Endothelial cell of umbilical vein (primary cell): ENCODE measurements around the gene TLR9. TPM values are rescaled to one million over a fixed set of nuclear protein-coding genes. Genes with fewer than 3 reads are reported as not detected.

Experiments used
- BruUV-seq: library from RNA; stranded (reverse); fragments of 400-500 nt; replicated peaks from 2 replicates; lab custom pipeline; 2021; lab: Mats Ljungman, UMichigan
- CTCF ChIA-PET: fragments of 300-600, 350-600 bp; sonication (Branson Sonifier 250); formaldehyde crosslinking; loops from one replicate; lab custom pipeline; 2021; ENCODE audit warnings: antibody characterized with exemption, inconsistent platforms; lab: Charles Lee
- POLR2A ChIA-PET: fragments of 300-600, 350-600 bp; sonication (Branson Sonifier 250); formaldehyde crosslinking; loops from one replicate; lab custom pipeline; 2021; ENCODE audit warnings: antibody characterized with exemption, inconsistent platforms; lab: Charles Lee
- DNase-seq: peaks from one replicate; pipeline ENCODE4 v3.0.0-alpha.2; 2011; ENCODE audit warnings: low read depth, low spot score
- FAIRE-seq: peaks from 2 replicates; lab custom pipeline; 2011; peaks lifted over from hg19 to GRCh38; lab: Jason Lieb, UNC
- H2AFZ ChIP-seq: 2 replicates; pipeline ENCODE4 v1.6.0; 2012; ENCODE audit warnings: low read depth, low read length, control low read depth, inconsistent platforms
- H3K27ac ChIP-seq: 2 replicates; pipeline ENCODE4 v1.5.1; 2011; ENCODE audit warnings: low read depth, mild to moderate bottlenecking, control low read depth, low read length, moderate library complexity; ENCODE audit not compliant: insufficient read depth
- H3K27me3 ChIP-seq, 2 experiments: 2 replicates each; pipeline versions ENCODE4 v1.6.0 to v1.6.1; 2011; ENCODE audit warnings: low read length in 2 of 2, mixed read lengths in 1 of 2; ENCODE audit not compliant: control insufficient read depth in 2 of 2, insufficient read depth in 2 of 2
- H3K36me3 ChIP-seq, 2 experiments: 2 replicates in 1 of 2; 3 replicates in 1 of 2; pipeline ENCODE4 v1.5.1; 2011; ENCODE audit warnings: low read length in 2 of 2, mild to moderate bottlenecking in 1 of 2, moderate library complexity in 1 of 2; ENCODE audit not compliant: control insufficient read depth in 2 of 2, insufficient read depth in 2 of 2; ENCODE audit errors: extremely low read depth in 1 of 2
- H3K4me1 ChIP-seq: 3 replicates; pipeline ENCODE4 v1.5.1; 2011; ENCODE audit warnings: mild to moderate bottlenecking, low read length; ENCODE audit not compliant: control insufficient read depth, insufficient read depth; ENCODE audit errors: extremely low read depth
- H3K4me2 ChIP-seq: 2 replicates; pipeline ENCODE4 v1.6.1; 2011; ENCODE audit warnings: low read length, control low read depth, mixed read lengths; ENCODE audit not compliant: insufficient read depth
- H3K4me3 ChIP-seq, 3 experiments: fragments of 200-600 bp in 1 of 3; sonication (generic), shearing (Covaris generic) in 1 of 3; replicated peaks in 1 of 3; 2 replicates each; pipeline ENCODE4 v1.5.1; 2011 to 2016; ENCODE audit warnings: control low read depth in 3 of 3, low read length in 3 of 3, mild to moderate bottlenecking in 2 of 3, inconsistent platforms in 1 of 3, low read depth in 1 of 3, moderate library complexity in 1 of 3; ENCODE audit not compliant: insufficient read depth in 1 of 3
- H3K79me2 ChIP-seq: 2 replicates; pipeline ENCODE4 v1.6.0; 2012; ENCODE audit warnings: low read length, inconsistent platforms; ENCODE audit not compliant: control insufficient read depth, insufficient read depth
- H3K9ac ChIP-seq: replicated peaks from 2 replicates; pipeline ENCODE3; 2011; ENCODE audit warnings: low read length, control low read depth; ENCODE audit not compliant: insufficient read depth; ENCODE audit errors: extremely low read depth
- H3K9me1 ChIP-seq: replicated peaks from 3 replicates; pipeline ENCODE4 v1.6.0; 2011; ENCODE audit warnings: mild to moderate bottlenecking, low read length; ENCODE audit not compliant: control insufficient read depth, insufficient read depth; ENCODE audit errors: extremely low read depth
- H3K9me3 ChIP-seq: replicated peaks from 2 replicates; pipeline ENCODE4 v1.5.1; 2012; ENCODE audit warnings: low read length, inconsistent platforms; ENCODE audit not compliant: control insufficient read depth, insufficient read depth
- H4K20me1 ChIP-seq: replicated peaks from 2 replicates; pipeline ENCODE3; 2011; ENCODE audit warnings: mild to moderate bottlenecking, low read length; ENCODE audit not compliant: control insufficient read depth, insufficient read depth; ENCODE audit errors: extremely low read depth
- GATA2 ChIP-seq: IDR thresholded peaks from 2 replicates; pipeline ENCODE4 v1.7.0; 2011; ENCODE audit warnings: low read depth, mild to moderate bottlenecking, moderate library complexity, mixed read lengths, low read length; ENCODE audit not compliant: insufficient read length, insufficient read depth
- MYC ChIP-seq: IDR thresholded peaks from one replicate; pipeline ENCODE4 v1.6.1; 2011; ENCODE audit warnings: mild to moderate bottlenecking, low read depth, low read length
- POLR2AphosphoS5 ChIP-seq: IDR thresholded peaks from 2 replicates; pipeline ENCODE4 v1.6.1; 2012; ENCODE audit warnings: low read depth, mild to moderate bottlenecking, control low read depth, low read length, moderate library complexity; ENCODE audit not compliant: insufficient read depth
- dilution Hi-C: fragments of 300-500 bp; cut with MboI; formaldehyde crosslinking; loops from one replicate; pipeline ENCODE4 v1.15.0; 2019; ENCODE audit warnings: low sequenced_read_pairs; ENCODE audit not compliant: extremely low pct_ligation_motif_present
- intact Hi-C: fragments of 100-400 bp; cut with micrococcal nuclease; formaldehyde crosslinking; loops from one replicate; pipeline ENCODE4 v1.10.0; 2022
- polyA plus RNA-seq, 4 experiments: library from polyadenylated mRNA; depleted of rRNA in 3 of 4; stranded (reverse) in 3 of 4; unstranded in 1 of 4; fragments of >200 nt; gene quantifications; 2 replicates each; pipeline versions ENCODE4 v1.2.1 to v1.2.3, GENCODE V29; 2011 to 2012; ENCODE audit warnings: missing spikeins in 1 of 4
- total RNA-seq: library from RNA; stranded (reverse); gene quantifications from 2 replicates; pipeline ENCODE4 v1.2.3, GENCODE V29; 2021
- TF ChIP-seq, protein P1 (sequence below), 2 donors: IDR thresholded peaks; 1 replicate in 1 of 2; 2 replicates in 1 of 2; pipeline ENCODE4 v1.5.1; 2011; ENCODE audit warnings: low read length in 2 of 2, mild to moderate bottlenecking in 2 of 2, moderate library complexity in 2 of 2, control low read depth in 1 of 2, inconsistent platforms in 1 of 2, low read depth in 1 of 2; ENCODE audit not compliant: insufficient read depth in 1 of 2; ENCODE audit errors: extremely low read depth in 1 of 2
- TF ChIP-seq, protein P2 (sequence below): IDR thresholded peaks from 2 replicates; pipeline ENCODE4 v1.6.1; 2011; ENCODE audit not compliant: insufficient read depth, insufficient read length

The TLR9 gene
- total and polyA plus RNA-seq, 2 donors (not counting 3 experiments of a cell fraction or from before 2014, with no cell fraction given) = not detected

DNA sequence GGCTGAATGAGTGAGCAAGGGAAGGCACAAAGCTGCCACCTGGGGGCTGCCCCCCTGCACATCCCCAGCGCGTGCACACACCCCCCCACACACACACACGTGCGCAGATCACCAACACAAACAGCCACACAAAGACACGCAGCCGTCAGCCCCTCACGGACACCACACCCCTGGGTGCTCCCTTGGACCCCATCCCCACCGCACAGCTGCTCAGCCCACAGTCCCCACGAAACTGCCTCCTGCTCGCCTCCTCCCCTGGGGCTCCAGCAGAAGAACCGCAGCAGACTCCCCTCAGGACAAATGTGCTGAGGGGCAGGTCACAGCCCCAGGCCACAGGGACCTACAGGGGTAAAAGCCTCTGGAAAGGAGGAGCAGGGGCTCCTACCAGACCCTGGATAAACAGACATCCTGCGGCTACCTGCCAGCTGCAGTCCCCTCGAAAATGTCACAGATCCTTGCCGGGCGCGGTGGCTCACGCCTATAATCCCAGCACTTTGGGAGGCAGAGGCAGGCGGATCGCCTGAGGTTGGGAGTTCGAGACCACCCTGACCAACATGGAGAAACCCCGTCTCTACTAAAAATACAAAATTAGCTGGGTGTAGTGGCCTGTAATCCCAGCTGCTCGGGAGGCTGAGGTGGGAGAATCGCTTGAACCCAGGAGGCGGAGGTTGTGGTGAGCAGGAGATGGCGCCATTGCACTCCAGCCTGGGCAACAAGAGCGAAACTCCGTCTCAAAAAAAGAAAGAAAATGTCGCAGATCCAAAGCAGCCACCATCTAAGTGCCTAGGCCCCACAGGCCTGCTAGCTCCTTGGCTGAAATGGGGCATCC, 7.0 kb upstream of the TLR9 start:
- peaks cover 14 to 27% of the 10 kb centered on the region in 2 experiments for H3K36me3 ChIP-seq
- H3K27me3 ChIP-seq = no peaks in the 10 kb centered on the region

More for the DNA sequence above, 7.0 kb upstream of the TLR9 start:
- intact Hi-C loops = no loop called here
- Histone ChIP-seq H3K4me2 (no peak overlapping the region), H3K9me3 (no peaks in the 10 kb centered on the region), H3K27ac (no peak overlapping the region), H3K9ac (no peak overlapping the region), H2AFZ (no peak overlapping the region), H3K9me1 (no peaks in the 10 kb centered on the region), H4K20me1 (no peaks in the 10 kb centered on the region), H3K79me2 (peaks cover 26% of the 10 kb centered on the region), H3K4me3 (no peak overlapping the region), H3K4me1 (peaks cover 4% of the 10 kb centered on the region)
- DNase-seq (no peak), FAIRE-seq (no peak)
- no TSS peak for BruUV-seq
- ChIA-PET POLR2A (no interaction called here), CTCF (interaction anchor here (0.8 to 5.3 kb wide), 20 partner anchors 8 to 214 kb away, joined by 3 to 91 read pairs (median 7); partner anchors contain the start of genes GLYCTK and WDR82)
- dilution Hi-C loops = no loop called here
- TF ChIP-seq GATA2 (no peak), MYC (no peak), POLR2AphosphoS5 (no peak)
- TF ChIP-seq, protein P1, sequence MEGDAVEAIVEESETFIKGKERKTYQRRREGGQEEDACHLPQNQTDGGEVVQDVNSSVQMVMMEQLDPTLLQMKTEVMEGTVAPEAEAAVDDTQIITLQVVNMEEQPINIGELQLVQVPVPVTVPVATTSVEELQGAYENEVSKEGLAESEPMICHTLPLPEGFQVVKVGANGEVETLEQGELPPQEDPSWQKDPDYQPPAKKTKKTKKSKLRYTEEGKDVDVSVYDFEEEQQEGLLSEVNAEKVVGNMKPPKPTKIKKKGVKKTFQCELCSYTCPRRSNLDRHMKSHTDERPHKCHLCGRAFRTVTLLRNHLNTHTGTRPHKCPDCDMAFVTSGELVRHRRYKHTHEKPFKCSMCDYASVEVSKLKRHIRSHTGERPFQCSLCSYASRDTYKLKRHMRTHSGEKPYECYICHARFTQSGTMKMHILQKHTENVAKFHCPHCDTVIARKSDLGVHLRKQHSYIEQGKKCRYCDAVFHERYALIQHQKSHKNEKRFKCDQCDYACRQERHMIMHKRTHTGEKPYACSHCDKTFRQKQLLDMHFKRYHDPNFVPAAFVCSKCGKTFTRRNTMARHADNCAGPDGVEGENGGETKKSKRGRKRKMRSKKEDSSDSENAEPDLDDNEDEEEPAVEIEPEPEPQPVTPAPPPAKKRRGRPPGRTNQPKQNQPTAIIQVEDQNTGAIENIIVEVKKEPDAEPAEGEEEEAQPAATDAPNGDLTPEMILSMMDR (IDR thresholded peaks at IDR 0.05; ENCODE audit: extremely low read depth in 1 of 2, insufficient read depth in 1 of 2, low read depth in 1 of 2, low read length in 2 of 2) = peak in 1 of 2 donors; percentile 12
- TF ChIP-seq, protein P2, sequence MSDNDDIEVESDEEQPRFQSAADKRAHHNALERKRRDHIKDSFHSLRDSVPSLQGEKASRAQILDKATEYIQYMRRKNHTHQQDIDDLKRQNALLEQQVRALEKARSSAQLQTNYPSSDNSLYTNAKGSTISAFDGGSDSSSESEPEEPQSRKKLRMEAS = no peak
